Stimulated activated CD8-positive, alpha-beta memory T cell treated with anti-CD3 and anti-CD28 coated beads, Interleukin-4, amount 100 ng/mL, for 48 hours (primary cell): ENCODE results near the gene STAT1.

Source experiments
- DNase-seq: peaks from one replicate; pipeline ENCODE4 v3.0.0-alpha.2; 2020

Gene STAT1

DNA sequence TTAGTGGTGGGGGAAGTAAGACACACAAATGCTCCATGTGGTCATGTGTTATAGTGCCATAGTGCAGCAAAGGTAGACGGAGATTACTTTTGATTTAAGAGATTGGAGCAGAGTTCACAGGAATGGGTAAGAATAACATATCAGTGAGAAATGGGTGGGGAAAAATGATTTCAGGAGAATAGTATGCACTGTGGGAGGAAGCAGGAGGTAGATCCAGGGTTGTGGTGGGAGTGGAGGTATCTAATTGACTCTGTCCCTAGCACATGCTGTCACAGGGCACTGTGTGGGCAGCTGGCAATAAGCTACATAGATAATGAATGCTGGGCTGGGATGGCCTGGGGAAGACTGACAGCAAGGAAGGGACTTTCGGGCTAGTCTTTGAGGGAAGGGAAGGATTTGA is 65.3 kb downstream of the STAT1 start:
- no peak for DNase-seq

GRCh38 chr2:190947711-190948251 is 66.2 kb downstream of the STAT1 start:
- no peak for DNase-seq

DNA sequence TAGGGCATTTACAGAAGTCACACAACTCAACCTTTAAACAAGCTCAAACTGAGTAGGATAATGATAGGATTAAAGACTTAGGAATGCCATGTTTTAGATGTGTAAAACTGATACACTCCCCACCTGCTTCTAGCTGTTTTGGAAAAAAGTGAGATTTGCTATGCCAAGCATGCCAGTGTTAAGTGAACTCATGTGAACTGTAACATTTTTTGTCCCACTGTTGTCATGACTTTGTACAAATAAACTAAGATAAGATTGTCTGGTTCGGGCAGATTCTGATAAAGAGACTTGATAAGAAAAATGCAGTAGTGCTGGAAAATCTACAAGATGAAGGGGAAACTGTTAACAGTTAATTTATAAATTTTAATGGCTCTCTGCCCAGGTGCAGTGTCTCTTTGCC is 66.8 kb downstream of the STAT1 start:
- DNase-seq, result no peak

DNA sequence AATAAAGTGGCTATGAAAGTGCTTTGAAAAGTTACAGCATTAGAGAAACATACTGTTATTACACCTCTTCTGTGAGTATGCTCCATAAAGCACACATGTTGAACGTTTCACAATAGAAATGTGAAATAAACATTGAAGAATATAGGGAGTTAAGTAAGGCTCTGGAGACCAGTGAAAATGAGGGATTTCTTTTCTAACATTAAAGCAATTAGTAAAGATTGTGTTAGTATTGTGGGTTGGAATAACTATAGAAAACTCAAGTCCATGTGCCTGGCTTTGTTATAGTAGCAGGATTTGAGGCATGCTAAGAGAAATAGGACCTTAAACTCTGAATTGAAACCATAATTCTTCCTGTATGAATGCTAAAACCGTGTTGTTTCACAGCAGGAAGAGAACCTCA is 70.3 kb downstream of the STAT1 start:
- DNase-seq, result no peak

DNA sequence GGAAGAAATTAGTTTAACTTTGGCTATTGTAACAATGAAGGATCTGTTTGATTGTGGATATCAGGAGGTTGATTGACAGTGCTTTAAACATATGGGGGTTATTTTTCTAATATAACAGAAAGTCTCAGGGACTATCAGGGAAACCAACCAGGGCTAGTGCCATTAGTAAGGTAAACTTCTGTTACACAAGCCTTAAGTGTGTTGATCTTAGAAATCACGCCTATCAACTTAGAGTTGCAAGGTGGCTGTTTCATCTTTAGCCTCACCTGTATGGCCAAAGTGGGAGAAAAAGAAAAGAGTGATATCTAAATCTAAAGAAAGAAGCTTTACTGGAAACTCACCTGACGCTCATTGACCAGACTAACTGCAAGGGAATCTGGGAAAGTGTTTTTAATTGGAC is 71.3 kb downstream of the STAT1 start:
- no peak for DNase-seq

DNA sequence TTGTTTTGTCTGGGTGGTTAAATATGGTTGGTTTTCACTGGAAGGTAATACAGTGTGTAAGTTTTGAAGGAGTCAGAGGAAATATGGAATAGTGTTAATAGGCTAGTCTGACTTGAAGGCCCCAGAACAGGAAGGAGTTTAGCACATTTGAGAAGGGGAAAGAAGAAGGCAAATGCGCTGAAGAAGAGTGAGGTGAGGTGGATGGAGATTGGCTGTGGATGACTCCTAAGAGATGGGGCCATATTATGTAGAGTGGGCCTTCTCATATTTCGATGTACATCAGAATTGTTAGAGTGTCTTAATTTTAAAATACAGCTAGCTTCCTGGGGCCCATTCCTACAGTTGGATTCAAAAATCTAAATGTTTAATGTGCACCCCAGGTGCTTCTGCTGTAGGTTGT is 72.4 kb downstream of the STAT1 start:
- no peak for DNase-seq

- no peak for DNase-seq
These were observed 73.5 kb downstream of the STAT1 start for GRCh38 chr2:190940454-190940853.

GRCh38 chr2:190938771-190939335 is 75.1 kb downstream of the STAT1 start:
- no peak for DNase-seq

- no peak for DNase-seq
These were observed 78.9 kb downstream of the STAT1 start for GRCh38 chr2:190935054-190935453.

- DNase-seq, result no peak
These were observed 80.6 kb downstream of the STAT1 start for GRCh38 chr2:190933361-190933760.

DNA sequence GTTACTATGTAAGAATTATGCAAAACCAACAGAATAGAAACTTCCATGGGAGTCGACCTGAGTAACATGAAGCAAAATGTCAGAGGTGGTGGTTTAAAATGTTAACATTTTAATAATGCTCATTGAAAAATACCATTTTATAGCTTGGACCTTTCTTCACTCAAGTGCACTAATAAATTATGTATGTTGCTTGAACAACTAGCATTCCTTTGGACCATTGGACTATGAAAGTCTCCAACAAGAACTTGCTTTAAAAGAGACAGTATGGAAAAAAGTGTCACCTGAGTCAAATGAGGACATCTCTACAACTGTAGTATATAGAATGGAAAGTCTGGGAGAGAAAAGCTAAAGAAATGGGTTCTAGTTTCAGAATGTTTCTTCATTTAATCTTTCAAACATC is 81.5 kb downstream of the STAT1 start:
- no peak for DNase-seq

DNA sequence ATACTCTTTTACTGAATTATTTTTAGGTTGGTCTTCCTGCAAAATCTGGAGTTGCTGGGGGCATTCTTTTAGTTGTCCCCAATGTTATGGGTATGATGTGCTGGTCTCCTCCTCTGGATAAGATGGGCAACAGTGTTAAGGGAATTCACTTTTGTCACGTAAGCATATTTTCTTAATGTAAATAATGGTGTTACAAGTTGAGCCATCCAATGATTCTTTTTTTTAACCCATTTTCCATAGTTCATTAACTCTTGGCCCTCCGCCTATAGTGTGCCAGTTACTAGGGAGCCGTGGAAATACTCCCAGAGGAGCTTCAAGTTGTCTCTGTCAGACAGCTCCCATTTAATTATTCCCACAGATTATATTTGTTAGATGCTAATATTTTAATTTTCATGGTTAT is 83.6 kb downstream of the STAT1 start:
- no peak for DNase-seq

DNA sequence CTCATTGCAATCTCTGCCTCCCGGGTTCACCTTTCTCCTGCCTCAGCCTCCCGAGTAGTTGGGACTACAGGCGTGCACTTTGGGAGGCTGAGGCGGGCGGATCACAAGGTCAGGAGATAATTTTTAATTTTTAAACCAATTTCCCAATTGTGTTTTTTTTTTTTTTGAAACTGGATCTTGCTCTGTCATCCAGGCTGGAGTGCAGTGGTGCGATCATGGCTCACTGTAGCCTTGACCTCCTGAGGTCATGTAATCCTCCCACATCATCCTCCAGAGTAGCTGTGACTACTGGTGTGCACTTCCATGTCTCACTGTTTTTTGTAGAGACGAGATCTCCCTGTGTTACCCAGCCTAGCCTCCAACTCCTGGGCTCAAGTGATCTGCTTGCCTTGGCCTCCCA is 84.1 kb downstream of the STAT1 start:
- no peak for DNase-seq

DNA sequence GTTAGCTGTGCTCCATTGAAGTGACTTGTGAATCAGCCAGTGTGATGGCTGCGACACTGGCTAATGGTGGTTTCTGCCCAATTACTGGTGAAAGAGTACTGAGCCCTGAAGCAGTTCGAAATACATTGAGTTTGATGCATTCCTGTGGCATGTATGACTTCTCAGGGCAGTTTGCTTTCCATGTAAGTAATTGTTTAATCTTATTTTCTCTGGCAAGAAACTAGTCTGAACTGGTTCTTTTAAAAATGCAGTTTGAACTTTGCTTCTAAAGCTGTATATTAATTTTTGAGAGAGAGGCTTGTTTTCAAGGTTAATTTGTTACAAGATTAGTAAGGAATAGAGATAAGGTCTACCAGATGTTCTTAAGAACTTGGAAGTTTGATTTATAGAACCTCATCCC is 86.7 kb downstream of the STAT1 start:
- no peak for DNase-seq

- no peak for DNase-seq
These were observed 91.6 kb downstream of the STAT1 start for GRCh38 chr2:190922376-190922775.

DNA sequence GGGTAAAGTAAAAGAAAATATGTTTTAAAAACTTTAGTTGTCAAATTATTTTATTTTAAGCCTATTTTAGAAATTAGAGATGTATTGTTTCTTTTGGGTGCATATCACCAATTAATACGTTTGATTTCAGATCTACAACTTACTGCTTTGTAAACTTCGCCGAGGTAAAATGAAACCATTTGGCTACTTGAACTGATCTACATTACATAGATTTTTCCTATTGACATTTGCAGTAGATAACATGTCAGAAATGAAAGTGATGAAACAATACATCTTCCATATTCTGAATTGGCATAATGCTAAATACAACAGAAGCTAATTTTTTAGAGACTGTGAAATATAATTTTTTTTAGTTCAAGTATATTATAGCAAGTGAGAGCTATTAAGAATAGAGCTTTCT is 93.9 kb downstream of the STAT1 start:
- DNase-seq, result no peak
